AML-193 (cell line): ENCODE data around the gene ARID1B.

ENCODE experiments used
- DNase-seq, 2 experiments: peaks; one replicate each; lab custom pipeline; 2025; lab: John Stamatoyannopoulos, UW

The ARID1B gene

GRCh38 chr6:157161912-157162311 is 384.7 kb downstream of the ARID1B start:
- no peak for DNase-seq

GRCh38 chr6:157162766-157163433 is 385.7 kb downstream of the ARID1B start:
- no peak for DNase-seq

GRCh38 chr6:157163434-157164159 is 386.4 kb downstream of the ARID1B start:
- no peak for DNase-seq

GRCh38 chr6:157164972-157165371 is 387.8 kb downstream of the ARID1B start:
- DNase-seq = no peak

- no peak for DNase-seq
Measured at GRCh38 chr6:157166784-157167183, 389.6 kb downstream of the ARID1B start.

- DNase-seq = no peak
Measured at GRCh38 chr6:157167837-157168236, 390.7 kb downstream of the ARID1B start.

DNA sequence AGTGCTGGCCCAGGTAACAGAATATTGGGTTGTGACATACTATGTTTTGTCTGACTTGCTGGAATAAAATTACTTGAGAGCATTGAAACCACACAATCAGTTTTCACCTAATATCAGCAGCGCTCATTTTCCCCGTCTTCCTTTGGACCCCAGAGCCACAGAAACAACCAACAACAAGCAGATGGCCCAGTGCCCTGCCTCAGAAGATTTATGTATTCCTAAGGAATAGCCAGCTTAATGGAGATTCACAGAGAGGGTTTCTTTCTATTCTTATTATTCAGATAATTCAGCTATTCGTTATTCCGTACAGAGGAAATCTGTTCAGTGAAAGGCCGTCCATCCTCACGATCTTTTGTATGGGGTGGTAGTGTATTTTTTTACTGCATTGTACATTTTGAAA is 391.3 kb downstream of the ARID1B start:
- DNase-seq = no peak

- no peak for DNase-seq
Measured at GRCh38 chr6:157169226-157169625, 392.0 kb downstream of the ARID1B start.

DNA sequence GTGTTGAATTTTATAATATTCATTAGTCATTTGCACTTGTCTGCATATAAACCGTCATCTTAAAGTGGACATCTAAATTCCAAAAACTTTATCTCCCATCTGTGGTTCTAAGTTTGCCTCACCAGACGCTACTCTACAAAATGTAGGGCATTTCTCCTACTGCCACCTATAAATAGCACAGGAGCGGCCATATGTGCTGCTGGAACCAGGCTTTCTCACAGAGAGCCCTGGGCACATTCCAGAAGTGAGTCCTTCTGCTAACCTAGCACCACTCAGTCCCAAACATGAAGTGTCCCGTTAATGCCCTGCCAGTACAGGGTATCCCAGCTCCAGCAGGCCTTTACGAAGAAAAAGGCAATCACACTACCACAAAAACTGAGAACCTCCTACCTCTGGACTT is 392.5 kb downstream of the ARID1B start:
- no peak for DNase-seq

DNA sequence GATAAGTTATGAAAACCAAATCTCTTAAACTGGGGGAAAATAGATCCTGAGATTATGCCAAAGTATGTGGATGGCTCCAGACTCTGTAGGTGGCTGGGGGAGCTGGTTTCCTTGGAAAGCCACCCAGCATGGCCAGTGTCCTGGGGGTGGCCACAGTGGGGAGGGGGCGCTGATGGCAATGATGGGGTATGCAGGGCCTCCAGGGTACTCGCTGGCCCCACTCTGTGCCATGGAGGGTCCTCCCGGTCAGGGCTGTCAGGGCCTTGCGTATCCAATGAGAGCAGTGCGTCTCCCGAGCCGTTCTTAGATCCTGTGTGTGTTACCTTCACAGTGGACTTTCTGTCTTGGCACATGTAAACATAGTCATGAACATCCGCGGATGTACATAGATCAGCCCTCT is 393.4 kb downstream of the ARID1B start:
- no peak for DNase-seq

- DNase-seq = no peak
Measured at GRCh38 chr6:157171801-157172200, 394.6 kb downstream of the ARID1B start.

- no peak for DNase-seq
Measured at GRCh38 chr6:157172231-157172701, 395.1 kb downstream of the ARID1B start.

GRCh38 chr6:157172830-157173536 is 395.8 kb downstream of the ARID1B start:
- DNase-seq = no peak

DNA sequence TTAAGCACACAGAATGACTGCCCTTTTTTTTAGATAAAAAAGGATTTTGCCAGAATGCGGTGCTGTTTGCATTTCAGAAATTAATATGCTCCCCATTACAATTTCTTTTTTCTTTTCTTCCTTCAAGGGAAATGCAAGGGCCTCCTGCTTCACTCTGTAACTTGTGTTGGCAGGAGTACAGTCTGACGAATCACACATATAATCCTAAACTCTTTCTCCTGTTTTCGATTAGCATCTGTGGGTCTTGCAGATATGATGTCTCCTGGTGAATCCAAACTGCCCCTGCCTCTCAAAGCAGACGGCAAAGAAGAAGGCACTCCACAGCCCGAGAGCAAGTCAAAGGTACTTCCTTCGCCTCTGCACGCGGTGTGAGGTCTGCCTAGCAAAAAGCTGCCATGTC is 396.6 kb downstream of the ARID1B start:
- no peak for DNase-seq

DNA sequence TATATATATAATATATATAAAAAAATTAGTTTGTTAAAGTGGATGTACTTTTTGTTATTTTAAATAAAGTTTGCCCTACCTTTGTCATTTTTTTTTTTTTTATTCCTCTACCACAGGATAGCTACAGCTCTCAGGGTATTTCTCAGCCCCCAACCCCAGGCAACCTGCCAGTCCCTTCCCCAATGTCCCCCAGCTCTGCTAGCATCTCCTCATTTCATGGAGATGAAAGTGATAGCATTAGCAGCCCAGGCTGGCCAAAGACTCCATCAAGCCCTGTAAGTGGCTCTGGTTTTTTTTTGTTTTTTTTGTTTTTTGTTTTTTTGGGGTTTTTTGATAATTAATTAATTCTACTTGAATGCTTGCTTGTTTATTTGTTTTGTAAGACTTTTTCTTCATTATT is 397.6 kb downstream of the ARID1B start:
- no peak for DNase-seq

DNA sequence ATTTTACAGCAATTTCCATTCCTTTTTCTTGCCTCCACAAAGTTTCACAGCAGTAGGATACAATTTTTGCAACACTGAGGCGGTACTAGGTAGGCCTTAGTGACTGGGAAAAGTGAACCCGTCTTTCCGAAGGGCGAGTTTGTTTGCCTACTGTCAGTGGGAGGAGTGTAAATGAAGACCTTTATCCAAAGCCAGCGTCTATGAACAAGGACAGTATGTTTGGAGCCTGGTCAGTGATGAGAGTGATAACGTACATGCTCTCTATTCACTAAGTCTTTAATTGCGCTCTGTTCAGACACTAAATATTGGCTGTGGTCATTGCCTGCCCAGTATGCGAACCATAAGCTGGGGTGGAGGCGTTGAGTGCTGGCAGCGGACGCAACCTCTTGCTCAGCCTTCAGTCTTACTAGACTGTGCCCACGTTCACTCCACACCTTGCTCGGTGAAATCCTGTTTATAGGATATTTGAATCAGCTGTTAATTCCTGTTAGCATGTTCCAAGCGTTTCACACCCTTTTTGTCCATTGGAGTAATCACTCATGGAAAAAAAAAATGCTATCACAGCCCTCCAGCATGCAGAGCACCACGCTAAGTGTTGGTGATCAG is 400.7 kb downstream of the ARID1B start:
- no peak for DNase-seq

DNA sequence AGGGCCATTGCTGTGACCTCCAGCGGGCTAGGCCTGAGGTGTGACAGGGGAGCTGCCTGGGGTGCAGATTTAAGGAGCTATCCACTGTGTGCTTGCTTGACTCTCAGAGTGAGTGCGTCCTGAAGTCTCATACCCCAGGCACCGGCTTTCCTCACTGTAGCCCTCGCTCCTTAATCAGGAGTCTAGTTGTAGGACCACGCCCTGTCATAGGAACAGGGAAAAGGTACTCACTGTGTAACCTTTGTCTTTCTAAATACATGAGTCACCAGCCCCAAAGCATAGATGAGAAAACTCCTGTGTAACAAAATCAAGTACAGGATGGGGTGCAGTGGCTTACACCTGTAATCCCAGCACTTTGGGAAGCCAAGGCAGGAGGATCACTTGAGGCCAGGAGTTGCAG is 404.5 kb downstream of the ARID1B start:
- DNase-seq = no peak

DNA sequence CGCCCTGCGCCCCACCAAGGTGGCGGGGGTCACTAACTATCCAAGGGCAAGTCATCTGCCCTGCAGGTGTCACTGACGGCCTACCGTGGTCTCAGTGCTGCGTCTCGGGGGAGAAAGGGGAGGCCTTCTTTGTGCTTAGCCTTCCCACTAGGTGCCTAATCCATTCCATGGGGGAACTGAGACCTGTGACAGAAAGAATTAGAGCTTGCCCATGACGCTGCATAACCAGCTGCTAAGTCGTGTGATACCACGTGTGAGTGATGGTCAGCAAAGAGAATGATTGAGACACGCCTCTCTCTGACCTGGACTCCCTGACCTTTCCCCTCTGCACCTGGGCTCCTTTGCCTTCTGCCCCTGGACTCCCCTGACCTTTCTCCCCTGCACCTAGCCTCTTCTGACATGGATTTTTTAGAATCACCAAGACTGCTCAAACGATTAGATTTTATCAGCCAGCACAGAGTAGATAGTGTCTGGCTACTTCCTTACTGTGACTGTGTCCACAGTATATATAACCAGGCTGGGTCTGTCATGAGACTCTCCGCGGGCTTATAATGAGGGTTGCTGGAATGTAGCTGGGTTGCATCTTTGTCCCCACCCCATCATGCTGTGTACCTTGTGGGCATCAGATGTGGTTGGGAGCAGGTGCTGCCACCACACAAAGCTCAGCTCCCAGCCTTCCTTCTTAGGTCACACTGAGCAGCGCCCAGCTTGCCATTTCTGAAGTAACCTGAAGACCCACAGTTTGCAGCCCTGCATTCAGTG is 405.5 kb downstream of the ARID1B start:
- DNase-seq = no peak

GRCh38 chr6:157184202-157185015 is 407.2 kb downstream of the ARID1B start:
- peak in 1 of 2 experiments; percentile 18 for DNase-seq

DNA sequence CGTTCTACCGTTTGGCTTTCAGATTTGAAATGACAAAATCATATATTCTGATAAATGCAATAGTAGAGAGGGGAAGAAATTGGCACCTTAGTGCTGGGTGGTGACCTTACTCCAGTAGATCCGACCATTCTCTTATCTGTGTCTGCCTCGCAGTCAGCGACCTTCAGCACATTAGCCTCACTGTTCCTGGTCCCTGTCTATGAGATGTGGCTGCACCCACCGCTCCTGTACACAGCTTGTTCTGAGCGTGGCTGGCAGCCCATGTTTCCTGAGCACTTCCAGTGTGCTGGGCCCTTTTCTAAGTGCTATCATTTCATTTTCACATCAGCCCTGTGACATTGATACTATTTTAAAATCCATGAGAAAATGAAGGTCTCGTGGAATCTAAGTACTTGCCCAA is 408.0 kb downstream of the ARID1B start:
- no peak for DNase-seq

DNA sequence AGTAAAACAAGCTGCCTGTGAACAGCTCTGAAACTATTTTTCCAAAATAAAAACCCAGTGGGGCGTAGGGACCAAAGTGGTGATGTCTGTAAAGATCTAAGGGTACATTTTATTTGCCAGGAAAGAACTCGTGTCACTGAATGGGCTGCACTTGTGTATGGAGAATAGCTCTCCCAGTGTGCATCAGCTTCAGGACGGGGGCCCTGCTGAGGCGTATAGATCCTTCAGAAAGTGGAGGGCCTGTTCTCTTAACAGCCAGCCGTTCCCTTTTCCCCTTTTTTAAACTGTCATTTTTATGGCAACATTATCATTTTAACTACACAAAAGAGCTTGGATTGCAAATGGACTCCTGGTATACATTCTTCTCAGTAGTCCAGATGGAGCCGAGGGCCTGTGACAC is 408.8 kb downstream of the ARID1B start:
- DNase-seq = no peak
